GM12878 (cell line): ENCODE data around the gene ITGB3BP.

ENCODE experiments used
- CBFB ChIP-seq: IDR thresholded peaks from 2 replicates; pipeline ENCODE4 v1.6.1; 2016; ENCODE audit warnings: antibody characterized with exemption, low read depth
- EZH2 ChIP-seq: IDR thresholded peaks from 2 replicates; pipeline ENCODE4 v1.6.1; 2012; ENCODE audit warnings: low read depth, mild to moderate bottlenecking, control low read depth, inconsistent platforms, low read length, borderline replicate concordance; ENCODE audit not compliant: control insufficient read depth
- NBN ChIP-seq: fragments of 450-650 bp; IDR thresholded peaks from 2 replicates; pipeline ENCODE4 v1.6.1; 2016
- NFYB ChIP-seq: IDR thresholded peaks from 2 replicates; pipeline ENCODE4 v1.6.1; 2011; ENCODE audit warnings: low read depth, mild to moderate bottlenecking, low read length, improper control_type of control experiment, moderate library complexity; ENCODE audit not compliant: insufficient read depth
- POLR2A ChIP-seq: IDR thresholded peaks from 2 replicates; pipeline ENCODE4 v1.6.1; 2011; ENCODE audit warnings: low read depth, mild to moderate bottlenecking, low read length
- RAD21 ChIP-seq: IDR thresholded peaks from 2 replicates; pipeline ENCODE4 v1.6.1; 2011; ENCODE audit warnings: mild to moderate bottlenecking, low read depth, low read length, moderate library complexity; ENCODE audit not compliant: insufficient read depth
- SP1 ChIP-seq: IDR thresholded peaks from one replicate; pipeline ENCODE4 v1.6.1; 2011; ENCODE audit warnings: low read depth, low read length
- TF ChIP-seq, protein P1 (sequence below): IDR thresholded peaks from 2 replicates; pipeline ENCODE4 v1.6.1; 2012; ENCODE audit warnings: mild to moderate bottlenecking, low read depth, low read length
- TF ChIP-seq, protein P2 (sequence below), 3 experiments: IDR thresholded peaks in 2 of 3; conservative IDR thresholded peaks in 1 of 3; 2 replicates each; pipeline ENCODE4 v1.5.1; 2011; ENCODE audit warnings: low read depth in 3 of 3, low read length in 3 of 3, mild to moderate bottlenecking in 3 of 3, control low read depth in 2 of 3, moderate library complexity in 2 of 3, inconsistent platforms in 1 of 3, mixed read lengths in 1 of 3; ENCODE audit not compliant: control insufficient read depth in 2 of 3, insufficient read depth in 1 of 3; ENCODE audit errors: extremely low read depth in 1 of 3
- TF ChIP-seq, protein P3 (sequence below): IDR thresholded peaks from 2 replicates; pipeline ENCODE4 v1.6.1; 2011; ENCODE audit warnings: borderline replicate concordance, low read depth, mild to moderate bottlenecking, moderate library complexity, low read length; ENCODE audit not compliant: insufficient read depth, poor library complexity, severe bottlenecking
- TF ChIP-seq, protein P4 (sequence below): IDR thresholded peaks from 2 replicates; pipeline ENCODE4 v1.6.1; 2011; ENCODE audit warnings: low read depth, mild to moderate bottlenecking, low read length, moderate library complexity, borderline replicate concordance; ENCODE audit errors: extremely low read depth

DNA sequence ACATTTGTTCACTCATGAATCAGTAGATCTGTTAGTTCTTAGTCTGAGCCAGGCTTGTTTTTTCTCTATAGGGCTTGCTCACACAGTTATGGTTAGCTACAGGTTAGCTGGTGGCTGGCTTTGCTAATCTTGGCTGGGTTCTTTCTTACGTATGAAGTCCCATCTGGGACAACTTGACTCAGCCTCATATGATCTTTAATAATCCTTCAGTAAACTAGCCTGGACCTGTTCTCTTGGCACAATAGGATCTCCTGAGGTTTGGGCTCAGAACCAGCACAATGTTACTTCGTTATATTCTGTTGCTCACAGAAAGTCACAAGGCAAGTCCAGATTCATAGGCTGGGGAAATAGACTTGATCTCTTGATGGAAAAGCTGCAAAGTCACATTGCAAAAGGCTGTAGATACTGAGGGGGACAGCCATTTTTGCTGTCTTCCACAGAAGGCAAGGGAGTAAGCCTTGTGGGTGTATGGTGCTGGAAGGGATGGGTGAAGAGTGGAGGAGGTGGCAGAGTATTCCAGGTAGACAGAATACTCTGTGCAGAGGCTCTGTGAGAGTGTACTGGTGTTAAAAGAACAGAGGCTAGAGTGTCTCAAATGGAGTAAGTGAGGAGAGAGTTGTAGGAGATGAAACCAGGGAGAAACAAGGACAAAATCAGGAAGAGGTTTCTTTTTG is 24.7 kb upstream of the ITGB3BP start:
- TF ChIP-seq, protein P1, sequence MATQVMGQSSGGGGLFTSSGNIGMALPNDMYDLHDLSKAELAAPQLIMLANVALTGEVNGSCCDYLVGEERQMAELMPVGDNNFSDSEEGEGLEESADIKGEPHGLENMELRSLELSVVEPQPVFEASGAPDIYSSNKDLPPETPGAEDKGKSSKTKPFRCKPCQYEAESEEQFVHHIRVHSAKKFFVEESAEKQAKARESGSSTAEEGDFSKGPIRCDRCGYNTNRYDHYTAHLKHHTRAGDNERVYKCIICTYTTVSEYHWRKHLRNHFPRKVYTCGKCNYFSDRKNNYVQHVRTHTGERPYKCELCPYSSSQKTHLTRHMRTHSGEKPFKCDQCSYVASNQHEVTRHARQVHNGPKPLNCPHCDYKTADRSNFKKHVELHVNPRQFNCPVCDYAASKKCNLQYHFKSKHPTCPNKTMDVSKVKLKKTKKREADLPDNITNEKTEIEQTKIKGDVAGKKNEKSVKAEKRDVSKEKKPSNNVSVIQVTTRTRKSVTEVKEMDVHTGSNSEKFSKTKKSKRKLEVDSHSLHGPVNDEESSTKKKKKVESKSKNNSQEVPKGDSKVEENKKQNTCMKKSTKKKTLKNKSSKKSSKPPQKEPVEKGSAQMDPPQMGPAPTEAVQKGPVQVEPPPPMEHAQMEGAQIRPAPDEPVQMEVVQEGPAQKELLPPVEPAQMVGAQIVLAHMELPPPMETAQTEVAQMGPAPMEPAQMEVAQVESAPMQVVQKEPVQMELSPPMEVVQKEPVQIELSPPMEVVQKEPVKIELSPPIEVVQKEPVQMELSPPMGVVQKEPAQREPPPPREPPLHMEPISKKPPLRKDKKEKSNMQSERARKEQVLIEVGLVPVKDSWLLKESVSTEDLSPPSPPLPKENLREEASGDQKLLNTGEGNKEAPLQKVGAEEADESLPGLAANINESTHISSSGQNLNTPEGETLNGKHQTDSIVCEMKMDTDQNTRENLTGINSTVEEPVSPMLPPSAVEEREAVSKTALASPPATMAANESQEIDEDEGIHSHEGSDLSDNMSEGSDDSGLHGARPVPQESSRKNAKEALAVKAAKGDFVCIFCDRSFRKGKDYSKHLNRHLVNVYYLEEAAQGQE = no peak
- TF ChIP-seq POLR2A (no peak), RAD21 (no peak), EZH2 (no peak), CBFB (no peak), SP1 (no peak), NBN (no peak), NFYB (no peak)
- TF ChIP-seq, protein P2, sequence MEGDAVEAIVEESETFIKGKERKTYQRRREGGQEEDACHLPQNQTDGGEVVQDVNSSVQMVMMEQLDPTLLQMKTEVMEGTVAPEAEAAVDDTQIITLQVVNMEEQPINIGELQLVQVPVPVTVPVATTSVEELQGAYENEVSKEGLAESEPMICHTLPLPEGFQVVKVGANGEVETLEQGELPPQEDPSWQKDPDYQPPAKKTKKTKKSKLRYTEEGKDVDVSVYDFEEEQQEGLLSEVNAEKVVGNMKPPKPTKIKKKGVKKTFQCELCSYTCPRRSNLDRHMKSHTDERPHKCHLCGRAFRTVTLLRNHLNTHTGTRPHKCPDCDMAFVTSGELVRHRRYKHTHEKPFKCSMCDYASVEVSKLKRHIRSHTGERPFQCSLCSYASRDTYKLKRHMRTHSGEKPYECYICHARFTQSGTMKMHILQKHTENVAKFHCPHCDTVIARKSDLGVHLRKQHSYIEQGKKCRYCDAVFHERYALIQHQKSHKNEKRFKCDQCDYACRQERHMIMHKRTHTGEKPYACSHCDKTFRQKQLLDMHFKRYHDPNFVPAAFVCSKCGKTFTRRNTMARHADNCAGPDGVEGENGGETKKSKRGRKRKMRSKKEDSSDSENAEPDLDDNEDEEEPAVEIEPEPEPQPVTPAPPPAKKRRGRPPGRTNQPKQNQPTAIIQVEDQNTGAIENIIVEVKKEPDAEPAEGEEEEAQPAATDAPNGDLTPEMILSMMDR (IDR thresholded peaks at IDR 0.05 in 2 of 3, conservative IDR thresholded peaks at IDR 0.05 in 1 of 3; ENCODE audit: control insufficient read depth in 2 of 3, extremely low read depth in 1 of 3, insufficient read depth in 1 of 3, low read depth in 3 of 3, low read length in 3 of 3) = no peak
- TF ChIP-seq, protein P3, sequence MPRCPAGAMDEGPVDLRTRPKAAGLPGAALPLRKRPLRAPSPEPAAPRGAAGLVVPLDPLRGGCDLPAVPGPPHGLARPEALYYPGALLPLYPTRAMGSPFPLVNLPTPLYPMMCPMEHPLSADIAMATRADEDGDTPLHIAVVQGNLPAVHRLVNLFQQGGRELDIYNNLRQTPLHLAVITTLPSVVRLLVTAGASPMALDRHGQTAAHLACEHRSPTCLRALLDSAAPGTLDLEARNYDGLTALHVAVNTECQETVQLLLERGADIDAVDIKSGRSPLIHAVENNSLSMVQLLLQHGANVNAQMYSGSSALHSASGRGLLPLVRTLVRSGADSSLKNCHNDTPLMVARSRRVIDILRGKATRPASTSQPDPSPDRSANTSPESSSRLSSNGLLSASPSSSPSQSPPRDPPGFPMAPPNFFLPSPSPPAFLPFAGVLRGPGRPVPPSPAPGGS = no peak
- TF ChIP-seq, protein P4, sequence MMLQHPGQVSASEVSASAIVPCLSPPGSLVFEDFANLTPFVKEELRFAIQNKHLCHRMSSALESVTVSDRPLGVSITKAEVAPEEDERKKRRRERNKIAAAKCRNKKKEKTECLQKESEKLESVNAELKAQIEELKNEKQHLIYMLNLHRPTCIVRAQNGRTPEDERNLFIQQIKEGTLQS = no peak
